Testis (tissue), 3 donors: Measurements from ENCODE around the gene MAPKAP1. TPM values are rescaled to one million over a fixed set of nuclear protein-coding genes. Genes with fewer than 3 reads are reported as not detected.

Experiments
- DNase-seq: peaks from one replicate; pipeline ENCODE4 v3.0.0-alpha.2; 2019
- H3K27ac ChIP-seq, 2 donors: fragments of 200-600 bp; sonication (generic); one replicate each; pipeline ENCODE4 v1.5.1; 2019
- H3K27me3 ChIP-seq: fragments of 200-600 bp; sonication (generic); one replicate; pipeline ENCODE4 v1.5.1; 2019
- H3K36me3 ChIP-seq: fragments of 200-600 bp; sonication (generic); one replicate; pipeline ENCODE4 v1.5.1; 2017; ENCODE audit warnings: low read depth; ENCODE audit errors: missing control alignments
- H3K4me1 ChIP-seq: fragments of 200-600 bp; sonication (generic); one replicate; pipeline ENCODE4 v1.5.1; 2019
- H3K4me3 ChIP-seq, 2 donors: fragments of 200-600 bp; sonication (generic); one replicate each; pipeline ENCODE4 v1.5.1; 2017 to 2019
- H3K9me3 ChIP-seq: fragments of 200-600 bp; sonication (generic); one replicate; pipeline ENCODE4 v1.5.1; 2017
- POLR2A ChIP-seq: fragments of 450-650 bp; IDR thresholded peaks from one replicate; pipeline ENCODE4 v1.6.1; 2017; ENCODE audit warnings: antibody characterized with exemption, mild to moderate bottlenecking, moderate library complexity
- WGBS, 2 donors: methylation state at CpG; one replicate each; pipeline ENCODE4 v1.1.5; 2018; 5-methylcytosine and 5-hydroxymethylcytosine counted together
- intact Hi-C: fragments of 100-400 bp; cut with DNase I; formaldehyde crosslinking; loops from one replicate; pipeline ENCODE4 v1.15.1; 2023; ENCODE audit warnings: low total_unique reads
- polyA plus RNA-seq: library from polyadenylated mRNA; stranded (reverse); fragments of 350-450 nt; fragmentation: Illumina TruSeq; extraction: RNeasy Lipid Tissue Mini Kit (QIAGEN cat#74804); gene quantifications from one replicate; pipeline ENCODE4 v1.2.3, GENCODE V29; 2014; ENCODE audit warnings: low read depth, low replicate concordance; ENCODE audit not compliant: insufficient read depth
- total RNA-seq, 2 donors: library from RNA; depleted of rRNA; stranded (reverse); fragments of >200 nt; gene quantifications; one replicate each; pipeline ENCODE4 v1.2.3, GENCODE V29; 2016
- TF ChIP-seq, protein P1 (sequence below), 3 experiments: fragments of 450-650 bp in 2 of 3; fragments of 200-600 bp in 1 of 3; sonication (generic) in 1 of 3; IDR thresholded peaks; one replicate each; pipeline ENCODE4 v1.5.1; 2016 to 2019; ENCODE audit warnings: antibody characterized with exemption in 3 of 3, mild to moderate bottlenecking in 2 of 3, moderate library complexity in 1 of 3

MAPKAP1 gene
- total and polyA plus RNA-seq, 3 donors from 2014 or later, result 112 to 135 (median 115) TPM

DNA sequence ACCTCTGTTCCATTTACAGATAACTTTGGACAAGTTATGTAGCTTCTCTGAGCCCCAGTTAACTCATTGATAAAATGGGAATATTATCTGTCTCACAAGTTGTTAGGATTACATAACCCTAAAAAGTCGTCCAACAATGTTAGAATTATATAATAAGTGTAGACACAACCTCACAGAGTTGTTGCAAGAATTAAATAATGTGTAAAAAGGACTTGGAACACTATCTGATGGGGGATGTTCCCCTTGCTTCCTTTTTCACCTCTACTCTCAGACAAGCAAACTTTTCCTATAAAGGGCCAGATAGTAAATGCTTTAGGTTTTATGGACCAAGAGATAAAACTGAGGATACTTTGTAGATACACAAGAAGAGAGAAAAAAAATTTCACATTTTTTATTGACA, 251.9 kb downstream of the MAPKAP1 start:
- TF ChIP-seq, protein P1, sequence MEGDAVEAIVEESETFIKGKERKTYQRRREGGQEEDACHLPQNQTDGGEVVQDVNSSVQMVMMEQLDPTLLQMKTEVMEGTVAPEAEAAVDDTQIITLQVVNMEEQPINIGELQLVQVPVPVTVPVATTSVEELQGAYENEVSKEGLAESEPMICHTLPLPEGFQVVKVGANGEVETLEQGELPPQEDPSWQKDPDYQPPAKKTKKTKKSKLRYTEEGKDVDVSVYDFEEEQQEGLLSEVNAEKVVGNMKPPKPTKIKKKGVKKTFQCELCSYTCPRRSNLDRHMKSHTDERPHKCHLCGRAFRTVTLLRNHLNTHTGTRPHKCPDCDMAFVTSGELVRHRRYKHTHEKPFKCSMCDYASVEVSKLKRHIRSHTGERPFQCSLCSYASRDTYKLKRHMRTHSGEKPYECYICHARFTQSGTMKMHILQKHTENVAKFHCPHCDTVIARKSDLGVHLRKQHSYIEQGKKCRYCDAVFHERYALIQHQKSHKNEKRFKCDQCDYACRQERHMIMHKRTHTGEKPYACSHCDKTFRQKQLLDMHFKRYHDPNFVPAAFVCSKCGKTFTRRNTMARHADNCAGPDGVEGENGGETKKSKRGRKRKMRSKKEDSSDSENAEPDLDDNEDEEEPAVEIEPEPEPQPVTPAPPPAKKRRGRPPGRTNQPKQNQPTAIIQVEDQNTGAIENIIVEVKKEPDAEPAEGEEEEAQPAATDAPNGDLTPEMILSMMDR (IDR thresholded peaks at IDR 0.05), result no peak
- TF ChIP-seq POLR2A, result no peak
- Histone ChIP-seq H3K4me1 (no peaks in the 10 kb centered on the region), H3K9me3 (no peaks in the 10 kb centered on the region), H3K27ac (no peak overlapping the region), H3K27me3 (no peaks in the 10 kb centered on the region), H3K36me3 (no peaks in the 10 kb centered on the region), H3K4me3 (no peak overlapping the region)
- WGBS, 2 donors, result 37 to 49% methylated on average over 1 of the region's 1 CpG
- DNase-seq, result no peak
- intact Hi-C loops, result no loop called here

- H3K4me1 ChIP-seq, result no peaks in the 10 kb centered on the region
- WGBS, 2 donors, result 90% methylated on average over 12 to 18 of the region's 18 CpGs
- TF ChIP-seq, protein P1 (IDR thresholded peaks at IDR 0.05), result no peak
- no peak for TF ChIP-seq POLR2A
- H3K9me3 ChIP-seq, result no peaks in the 10 kb centered on the region
- H3K27me3 ChIP-seq, result no peaks in the 10 kb centered on the region
- no peak for DNase-seq
- H3K27ac ChIP-seq, result no peak overlapping the region
- no peaks in the 10 kb centered on the region for H3K36me3 ChIP-seq
- H3K4me3 ChIP-seq, result no peak overlapping the region
- intact Hi-C loops, result no loop called here
Measured at GRCh38 chr9:125447202-125447802, 259.7 kb downstream of the MAPKAP1 start.

- DNase-seq, result no peak
- Histone ChIP-seq H3K4me3 (no peak overlapping the region), H3K27me3 (no peaks in the 10 kb centered on the region), H3K9me3 (no peaks in the 10 kb centered on the region), H3K4me1 (no peaks in the 10 kb centered on the region), H3K27ac (no peak overlapping the region), H3K36me3 (no peaks in the 10 kb centered on the region)
- TF ChIP-seq, protein P1 (IDR thresholded peaks at IDR 0.05), result no peak
- no peak for TF ChIP-seq POLR2A
- WGBS, 2 donors, result 75 to 92% methylated on average over 6 of the region's 6 CpGs
- intact Hi-C loops, result no loop called here
Measured at GRCh38 chr9:125446561-125447094, 260.4 kb downstream of the MAPKAP1 start.

GRCh38 chr9:125444956-125445506, 262.0 kb downstream of the MAPKAP1 start:
- Histone ChIP-seq H3K4me3 (no peak overlapping the region), H3K36me3 (no peaks in the 10 kb centered on the region), H3K9me3 (no peaks in the 10 kb centered on the region), H3K4me1 (no peaks in the 10 kb centered on the region), H3K27ac (no peak overlapping the region), H3K27me3 (no peaks in the 10 kb centered on the region)
- TF ChIP-seq, protein P1 (IDR thresholded peaks at IDR 0.05), result no peak
- TF ChIP-seq POLR2A, result no peak
- no peak for DNase-seq
- 85 to 96% methylated on average over 8 of the region's 8 CpGs for WGBS, 2 donors
- intact Hi-C loops, result no loop called here

DNA sequence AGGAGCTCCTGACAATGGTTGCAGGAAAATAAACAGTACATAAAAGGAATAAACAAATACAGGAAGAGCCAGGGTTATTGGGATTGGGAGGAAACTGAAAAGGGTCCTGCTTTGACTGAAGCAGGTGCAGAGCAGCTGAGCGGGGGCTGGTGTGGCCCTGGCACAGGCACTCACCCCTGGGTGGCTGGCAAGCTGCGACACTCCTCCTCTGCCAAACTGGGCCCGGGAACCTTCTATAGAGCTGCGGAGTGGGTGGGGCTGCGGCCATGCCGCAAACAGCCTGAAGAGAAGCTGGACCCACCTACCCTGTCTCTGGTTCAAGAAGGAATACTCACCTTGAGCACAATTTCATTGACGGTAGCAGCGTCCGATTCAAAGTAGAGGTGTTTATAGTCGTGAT, 262.8 kb downstream of the MAPKAP1 start:
- no peak overlapping the region for H3K27ac ChIP-seq
- no peaks in the 10 kb centered on the region for H3K4me1 ChIP-seq
- no peaks in the 10 kb centered on the region for H3K27me3 ChIP-seq
- 94 to 95% methylated on average over 10 of the region's 10 CpGs for WGBS, 2 donors
- H3K36me3 ChIP-seq, result no peaks in the 10 kb centered on the region
- H3K4me3 ChIP-seq, result no peak overlapping the region
- TF ChIP-seq POLR2A, result no peak
- TF ChIP-seq, protein P1 (IDR thresholded peaks at IDR 0.05), result no peak
- intact Hi-C loops, result no loop called here
- no peaks in the 10 kb centered on the region for H3K9me3 ChIP-seq
- no peak for DNase-seq
